Measurements from ENCODE around the gene CUX1.

CUX1 gene

DNA sequence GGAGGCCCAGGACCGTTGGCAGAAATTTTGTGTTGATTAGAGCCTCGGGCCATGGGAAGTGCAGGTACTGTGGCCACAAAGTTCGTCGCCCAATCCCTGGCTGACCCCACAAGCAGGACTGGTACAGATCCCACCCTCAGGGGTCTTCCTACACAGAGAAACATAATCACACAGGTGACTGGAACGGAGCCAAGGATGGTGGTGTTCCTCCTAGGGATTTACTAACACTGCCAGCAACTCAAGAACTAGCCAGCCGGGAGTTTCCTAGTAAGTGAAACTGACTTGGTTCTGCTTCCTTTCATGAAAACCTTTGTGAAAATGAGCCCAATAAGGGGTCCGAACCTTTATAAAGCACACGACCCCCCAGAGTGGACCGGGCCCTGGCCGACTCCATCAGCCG is 5.7 kb downstream of the CUX1 start:
- TF ChIP-seq, protein P1, sequence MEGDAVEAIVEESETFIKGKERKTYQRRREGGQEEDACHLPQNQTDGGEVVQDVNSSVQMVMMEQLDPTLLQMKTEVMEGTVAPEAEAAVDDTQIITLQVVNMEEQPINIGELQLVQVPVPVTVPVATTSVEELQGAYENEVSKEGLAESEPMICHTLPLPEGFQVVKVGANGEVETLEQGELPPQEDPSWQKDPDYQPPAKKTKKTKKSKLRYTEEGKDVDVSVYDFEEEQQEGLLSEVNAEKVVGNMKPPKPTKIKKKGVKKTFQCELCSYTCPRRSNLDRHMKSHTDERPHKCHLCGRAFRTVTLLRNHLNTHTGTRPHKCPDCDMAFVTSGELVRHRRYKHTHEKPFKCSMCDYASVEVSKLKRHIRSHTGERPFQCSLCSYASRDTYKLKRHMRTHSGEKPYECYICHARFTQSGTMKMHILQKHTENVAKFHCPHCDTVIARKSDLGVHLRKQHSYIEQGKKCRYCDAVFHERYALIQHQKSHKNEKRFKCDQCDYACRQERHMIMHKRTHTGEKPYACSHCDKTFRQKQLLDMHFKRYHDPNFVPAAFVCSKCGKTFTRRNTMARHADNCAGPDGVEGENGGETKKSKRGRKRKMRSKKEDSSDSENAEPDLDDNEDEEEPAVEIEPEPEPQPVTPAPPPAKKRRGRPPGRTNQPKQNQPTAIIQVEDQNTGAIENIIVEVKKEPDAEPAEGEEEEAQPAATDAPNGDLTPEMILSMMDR (IDR thresholded peaks at IDR 0.05; ENCODE audit: insufficient read depth, low read length, missing control alignments), result no peak
- no peak overlapping the region for H3K4me3 ChIP-seq (ENCODE audit: low read depth, low read length)
- DNase-seq (ENCODE audit: low read depth, low spot score), result no peak
- POLR2A ChIA-PET, result no interaction called here
- CTCF ChIA-PET, result no interaction called here

DNA sequence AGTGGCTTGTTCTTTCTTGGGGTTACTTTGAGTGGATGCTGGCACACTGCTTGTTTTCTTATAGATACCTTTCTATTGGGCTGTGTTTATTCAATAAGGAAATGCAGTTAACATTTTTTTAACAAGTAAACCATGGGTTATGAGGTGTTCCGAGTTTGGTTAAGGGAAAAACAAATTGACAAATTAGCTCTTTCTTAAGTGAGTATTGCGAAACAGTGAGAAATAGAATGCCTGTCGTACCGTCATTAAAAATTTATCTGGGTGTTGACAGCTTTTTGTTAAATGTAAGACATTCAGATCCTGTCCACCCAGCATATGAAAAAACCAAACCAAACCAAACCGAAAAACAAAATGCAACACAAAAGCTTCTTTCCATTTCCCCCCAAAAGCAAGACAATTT is 6.2 kb downstream of the CUX1 start:
- DNase-seq (ENCODE audit: low read depth, low spot score), result no peak
- no peak overlapping the region for H3K4me3 ChIP-seq (ENCODE audit: low read depth, low read length)
- TF ChIP-seq, protein P1 (IDR thresholded peaks at IDR 0.05; ENCODE audit: insufficient read depth, low read length, missing control alignments), result no peak
- POLR2A ChIA-PET, result no interaction called here
- CTCF ChIA-PET, result interaction anchor here (0.7 kb wide), 1 partner anchor 413 kb away, joined by 3 read pairs; no protein-coding TSS in a partner anchor

DNA sequence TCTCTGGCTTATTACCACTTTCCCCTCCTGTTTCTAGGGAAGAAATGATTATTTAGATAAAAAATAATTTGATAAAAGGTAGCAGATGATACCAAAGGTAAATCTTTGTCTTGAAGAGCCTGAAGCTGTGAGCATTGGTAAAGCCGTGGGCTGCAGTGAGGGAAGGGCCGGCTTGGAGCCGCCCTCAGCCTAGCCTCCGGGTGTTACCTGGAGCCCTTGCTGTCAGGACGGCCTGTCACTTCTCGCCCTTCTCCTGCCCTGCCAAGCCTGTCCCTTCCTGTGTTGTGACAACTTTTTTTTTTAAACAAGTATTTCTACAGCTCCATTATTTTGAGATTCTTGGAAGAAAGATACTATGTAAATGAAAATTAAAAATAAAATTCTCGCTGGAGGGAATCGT is 7.0 kb downstream of the CUX1 start:
- ChIA-PET POLR2A (no interaction called here), CTCF (no interaction called here)
- no peak overlapping the region for H3K4me3 ChIP-seq (ENCODE audit: low read depth, low read length)
- TF ChIP-seq, protein P1 (IDR thresholded peaks at IDR 0.05; ENCODE audit: insufficient read depth, low read length, missing control alignments), result no peak
- DNase-seq (ENCODE audit: low read depth, low spot score), result no peak

DNA sequence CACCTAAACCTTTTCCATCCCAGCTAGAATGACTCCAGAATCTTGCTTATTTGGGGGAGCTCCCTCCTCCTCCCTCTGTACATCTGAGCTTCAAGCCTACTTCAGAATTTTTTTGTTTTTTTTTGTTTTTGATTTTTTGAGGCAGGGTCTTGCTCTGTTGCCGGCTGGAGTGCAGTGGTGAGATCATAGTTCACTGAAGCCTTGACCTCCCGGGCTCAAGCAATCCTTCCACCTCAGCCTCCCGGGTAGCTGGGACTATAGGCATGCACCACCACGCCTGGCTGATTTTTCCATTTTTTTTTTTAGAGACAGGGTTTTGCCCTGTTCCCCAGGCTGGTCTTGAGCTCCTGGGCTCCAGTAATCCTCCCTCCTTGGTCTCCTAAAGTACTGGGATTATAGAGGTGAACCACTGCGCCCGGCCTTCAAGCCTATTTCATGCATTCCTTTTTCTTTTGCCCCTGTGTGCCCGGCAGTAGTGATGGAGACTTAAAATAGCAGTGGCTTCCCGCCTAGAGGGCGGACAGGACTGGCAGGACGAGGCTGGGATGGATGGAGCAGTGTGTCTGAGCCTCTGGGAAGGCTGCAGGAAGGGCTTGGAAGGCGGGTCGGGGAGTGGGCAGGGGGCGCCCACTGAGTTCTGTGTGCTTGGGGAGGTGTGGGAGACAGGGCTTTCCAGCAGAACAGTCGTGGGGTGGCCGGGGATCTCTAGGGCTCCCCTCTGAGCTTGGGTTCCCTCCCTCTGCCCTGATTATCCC is 8.8 kb downstream of the CUX1 start:
- TF ChIP-seq, protein P1 (IDR thresholded peaks at IDR 0.05; ENCODE audit: insufficient read depth, low read length, missing control alignments), result no peak
- ChIA-PET POLR2A (interaction anchor here (0.6 kb wide), 1 partner anchor 505 kb away, joined by 3 read pairs; the partner anchor contains the start of gene IFT22), CTCF (interaction anchor here (0.8 to 1.7 kb wide), 6 partner anchors 8 to 410 kb away, joined by 3 to 4 read pairs (median 3); partner anchors contain the start of gene CUX1)
- no peak overlapping the region for H3K4me3 ChIP-seq (ENCODE audit: low read depth, low read length)
- DNase-seq (ENCODE audit: low read depth, low spot score), result no peak

DNA sequence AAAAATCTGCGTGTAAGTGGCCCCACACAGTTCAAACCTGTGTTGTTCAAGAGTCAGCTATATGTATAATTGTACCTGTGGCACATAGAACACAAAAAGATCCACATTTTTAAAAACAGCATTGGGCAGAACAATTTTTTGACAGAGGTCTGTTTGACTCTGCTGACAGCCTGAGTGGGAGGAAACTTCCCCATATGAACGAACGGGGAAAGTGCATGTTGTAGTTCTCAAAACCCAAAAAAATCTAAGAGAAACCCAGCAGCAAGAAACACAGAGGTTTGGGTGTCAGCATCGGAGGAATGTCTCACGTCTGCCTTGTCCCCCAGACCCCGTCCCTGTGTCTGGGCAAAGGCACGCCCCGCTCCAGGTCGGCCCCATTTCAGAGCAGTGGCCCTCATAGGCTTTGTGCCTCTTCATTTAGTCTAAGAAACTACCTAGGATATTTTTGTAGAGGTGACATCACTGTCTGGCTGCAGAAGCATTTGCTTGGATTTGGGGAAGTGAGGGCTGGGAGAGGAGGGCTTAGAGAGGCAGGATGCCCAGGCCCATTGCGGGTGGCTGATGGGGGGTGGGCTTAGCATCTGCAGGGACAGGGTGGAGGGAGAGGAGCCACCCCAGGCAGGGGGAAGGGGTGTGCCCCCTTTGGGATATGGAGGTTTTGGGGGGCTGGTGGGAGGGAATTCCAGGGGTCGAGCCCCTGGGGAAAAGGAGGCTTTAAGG is 11.0 kb downstream of the CUX1 start:
- ChIA-PET CTCF (interaction anchor here (1.0 kb wide), 1 partner anchor 13 kb away, joined by 4 read pairs; no protein-coding TSS in a partner anchor), POLR2A (no interaction called here)
- TF ChIP-seq, protein P1 (IDR thresholded peaks at IDR 0.05; ENCODE audit: insufficient read depth, low read length, missing control alignments), result no peak
- DNase-seq (ENCODE audit: low read depth, low spot score), result no peak
- H3K4me3 ChIP-seq (ENCODE audit: low read depth, low read length), result no peak overlapping the region

DNA sequence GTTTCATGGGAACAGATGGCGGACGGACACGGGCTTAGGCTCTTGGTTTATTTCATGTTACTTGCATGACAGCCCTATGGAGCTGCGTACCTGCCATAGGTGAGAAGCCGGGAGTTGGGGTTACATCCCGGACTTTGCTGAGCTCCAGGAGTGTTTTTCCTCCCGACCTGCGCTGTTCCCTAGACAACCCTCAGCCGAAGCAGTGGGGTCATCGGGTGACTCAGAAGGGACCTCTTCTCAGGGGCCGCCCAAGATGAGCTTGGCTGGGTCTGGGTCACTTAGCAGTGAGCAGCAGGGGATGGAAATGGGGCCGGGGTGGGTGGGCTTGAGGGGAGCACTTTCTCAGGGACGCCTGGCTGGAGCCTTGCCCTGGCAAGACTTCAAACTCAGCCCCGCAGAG is 11.9 kb downstream of the CUX1 start:
- POLR2A ChIA-PET, result no interaction called here
- no peak for DNase-seq (ENCODE audit: low read depth, low spot score)
- no peak overlapping the region for H3K4me3 ChIP-seq (ENCODE audit: low read depth, low read length)
- CTCF ChIA-PET, result interaction anchor here (1.0 kb wide), 1 partner anchor 12 kb away, joined by 4 read pairs; no protein-coding TSS in a partner anchor
- TF ChIP-seq, protein P1 (IDR thresholded peaks at IDR 0.05; ENCODE audit: insufficient read depth, low read length, missing control alignments), result no peak
